ENCODE results near the gene CDC42BPB. TPM values are rescaled to one million over a fixed set of nuclear protein-coding genes. Genes with fewer than 3 reads are reported as not detected.
"Not testable (repeated sequence)": the region's sequence is repeated elsewhere in the genome, so short reads cannot be mapped to it uniquely, and the experiment has no call there.

CDC42BPB gene
- total RNA-seq, 1 donor: 14.1 TPM

DNA sequence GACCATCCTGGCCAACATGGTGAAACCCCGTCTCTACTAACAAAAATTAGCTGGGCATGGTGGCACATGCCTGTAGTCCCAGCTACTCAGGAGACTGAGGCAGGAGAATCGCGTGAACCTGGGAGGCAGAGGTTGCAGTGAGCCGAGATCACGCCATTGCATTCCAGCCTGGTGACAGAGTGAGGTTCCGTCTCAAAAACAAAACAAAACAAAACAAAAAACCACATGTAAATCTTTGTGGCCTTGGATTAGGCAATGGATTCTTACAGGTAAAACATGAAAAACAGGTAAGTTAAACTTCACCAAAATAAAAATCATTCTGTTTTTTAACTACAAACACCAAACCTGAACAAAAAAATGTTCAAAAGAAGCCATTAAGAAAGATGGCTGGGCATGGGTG, 31.2 kb downstream of the CDC42BPB start:
- H3K27me3 ChIP-seq (ENCODE audit: insufficient read depth, low read length); H3K4me1 ChIP-seq (ENCODE audit: insufficient read depth, low read length); H3K9me3 ChIP-seq (ENCODE audit: low read depth, low read length); H3K4me3 ChIP-seq (ENCODE audit: low read length): not testable (repeated sequence)

DNA sequence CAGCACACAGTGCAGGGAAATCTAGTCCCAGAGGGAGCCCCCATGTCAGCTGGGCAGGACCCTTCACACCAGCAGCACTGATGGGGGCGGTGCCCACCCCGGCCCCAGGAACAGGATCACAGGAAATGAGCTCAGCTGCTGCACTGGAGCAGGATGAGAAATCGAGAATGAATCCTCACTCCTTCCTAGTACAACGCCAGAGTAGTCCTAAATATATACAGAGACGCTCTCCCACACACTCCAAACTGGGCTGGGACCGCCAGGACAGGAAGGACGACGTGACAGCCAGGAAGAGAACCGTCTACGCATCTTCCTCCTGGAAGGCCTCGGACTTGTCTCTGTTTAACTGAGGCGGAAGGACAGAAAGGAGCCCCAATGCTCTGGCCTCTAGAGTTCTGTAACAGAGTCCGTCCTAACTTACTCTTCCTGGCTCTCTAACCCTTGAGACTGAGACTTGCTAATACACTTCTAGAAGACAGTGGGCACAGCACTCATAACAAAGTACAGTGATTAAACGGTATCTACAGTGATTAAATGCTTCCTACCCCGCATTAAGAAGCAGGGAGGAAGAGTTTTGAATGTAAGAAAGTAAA, 33.4 kb downstream of the CDC42BPB start:
- no peaks in the 10 kb centered on the region for H3K27me3 ChIP-seq (ENCODE audit: insufficient read depth, low read length)
- no peaks in the 10 kb centered on the region for H3K4me1 ChIP-seq (ENCODE audit: insufficient read depth, low read length)
- no peak overlapping the region for H3K4me3 ChIP-seq (ENCODE audit: low read length)
- H3K9me3 ChIP-seq (ENCODE audit: low read depth, low read length): no peaks in the 10 kb centered on the region

DNA sequence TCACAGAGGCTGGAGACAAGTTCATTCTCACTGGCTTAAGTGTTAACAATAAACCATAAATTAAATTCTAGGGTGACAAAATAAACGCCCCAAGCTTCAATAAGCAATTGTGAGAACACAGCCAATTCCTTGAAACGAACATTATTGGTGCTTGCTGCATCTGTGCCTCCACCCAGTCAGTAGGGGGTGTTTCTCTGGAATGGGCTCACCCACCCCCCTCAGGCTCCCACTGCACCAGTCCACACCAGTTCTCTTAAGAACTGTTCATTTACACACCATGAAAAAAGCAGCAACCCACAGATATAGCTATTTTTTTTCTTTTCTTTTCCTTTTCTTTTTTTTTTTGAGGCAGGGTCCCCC, 34.7 kb downstream of the CDC42BPB start:
- Histone ChIP-seq H3K4me3 (ENCODE audit: low read length) (no peak overlapping the region), H3K4me1 (ENCODE audit: insufficient read depth, low read length) (no peaks in the 10 kb centered on the region), H3K27me3 (ENCODE audit: insufficient read depth, low read length) (no peaks in the 10 kb centered on the region), H3K9me3 (ENCODE audit: low read depth, low read length) (no peaks in the 10 kb centered on the region)

DNA sequence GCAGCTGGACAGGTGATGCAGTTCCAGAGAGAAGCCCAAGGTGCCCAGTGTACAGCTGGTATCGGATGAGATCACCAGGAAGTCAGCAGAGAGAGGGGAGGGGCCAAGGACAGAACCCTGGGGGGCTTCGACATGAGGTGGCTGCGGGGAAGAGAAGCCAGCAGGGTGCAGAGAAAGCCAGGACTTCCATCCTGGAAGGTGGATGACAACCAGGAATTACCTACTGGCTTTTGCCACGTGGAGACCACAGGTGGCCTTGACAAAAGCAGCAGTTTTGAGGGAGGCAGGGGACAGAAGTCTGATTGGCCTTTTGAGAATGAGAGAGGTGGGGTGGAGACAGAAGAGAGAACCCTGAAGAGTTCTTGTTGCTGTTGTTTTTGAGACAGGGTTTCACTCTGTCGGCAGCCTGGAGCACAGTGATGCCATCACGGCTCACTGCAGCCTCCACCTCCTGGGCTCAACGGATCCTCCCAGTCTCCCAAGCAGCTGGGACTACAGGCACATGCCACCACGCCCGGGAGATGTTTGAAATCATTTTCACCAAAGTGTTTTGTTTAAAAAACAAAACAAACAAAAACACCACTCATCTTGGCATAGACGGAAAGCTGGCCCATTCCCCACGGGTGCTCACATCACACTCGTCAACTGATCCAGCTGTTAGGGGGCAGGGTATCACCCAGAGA, 35.2 kb downstream of the CDC42BPB start:
- no peaks in the 10 kb centered on the region for H3K27me3 ChIP-seq (ENCODE audit: insufficient read depth, low read length)
- H3K4me1 ChIP-seq (ENCODE audit: insufficient read depth, low read length): no peaks in the 10 kb centered on the region
- H3K9me3 ChIP-seq (ENCODE audit: low read depth, low read length): no peaks in the 10 kb centered on the region
- H3K4me3 ChIP-seq (ENCODE audit: low read length): no peak overlapping the region

DNA sequence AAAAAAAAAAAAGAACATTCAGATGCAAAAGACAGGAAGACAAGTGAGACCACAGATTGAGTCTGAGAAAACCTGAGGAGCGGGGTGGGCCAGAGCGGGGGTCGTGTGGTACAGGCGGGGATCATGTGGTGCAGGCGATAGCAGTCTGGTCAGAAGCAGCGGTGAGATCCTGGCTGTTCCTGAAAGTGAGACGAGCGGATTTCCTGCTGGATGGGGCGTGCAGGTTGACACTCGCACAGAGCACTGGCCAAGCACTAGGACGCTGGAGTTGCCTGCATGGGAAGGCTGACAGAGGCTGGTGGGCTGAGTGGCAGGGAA, 35.7 kb downstream of the CDC42BPB start:
- H3K27me3 ChIP-seq (ENCODE audit: insufficient read depth, low read length): no peaks in the 10 kb centered on the region
- no peaks in the 10 kb centered on the region for H3K9me3 ChIP-seq (ENCODE audit: low read depth, low read length)
- no peak overlapping the region for H3K4me3 ChIP-seq (ENCODE audit: low read length)
- no peaks in the 10 kb centered on the region for H3K4me1 ChIP-seq (ENCODE audit: insufficient read depth, low read length)

DNA sequence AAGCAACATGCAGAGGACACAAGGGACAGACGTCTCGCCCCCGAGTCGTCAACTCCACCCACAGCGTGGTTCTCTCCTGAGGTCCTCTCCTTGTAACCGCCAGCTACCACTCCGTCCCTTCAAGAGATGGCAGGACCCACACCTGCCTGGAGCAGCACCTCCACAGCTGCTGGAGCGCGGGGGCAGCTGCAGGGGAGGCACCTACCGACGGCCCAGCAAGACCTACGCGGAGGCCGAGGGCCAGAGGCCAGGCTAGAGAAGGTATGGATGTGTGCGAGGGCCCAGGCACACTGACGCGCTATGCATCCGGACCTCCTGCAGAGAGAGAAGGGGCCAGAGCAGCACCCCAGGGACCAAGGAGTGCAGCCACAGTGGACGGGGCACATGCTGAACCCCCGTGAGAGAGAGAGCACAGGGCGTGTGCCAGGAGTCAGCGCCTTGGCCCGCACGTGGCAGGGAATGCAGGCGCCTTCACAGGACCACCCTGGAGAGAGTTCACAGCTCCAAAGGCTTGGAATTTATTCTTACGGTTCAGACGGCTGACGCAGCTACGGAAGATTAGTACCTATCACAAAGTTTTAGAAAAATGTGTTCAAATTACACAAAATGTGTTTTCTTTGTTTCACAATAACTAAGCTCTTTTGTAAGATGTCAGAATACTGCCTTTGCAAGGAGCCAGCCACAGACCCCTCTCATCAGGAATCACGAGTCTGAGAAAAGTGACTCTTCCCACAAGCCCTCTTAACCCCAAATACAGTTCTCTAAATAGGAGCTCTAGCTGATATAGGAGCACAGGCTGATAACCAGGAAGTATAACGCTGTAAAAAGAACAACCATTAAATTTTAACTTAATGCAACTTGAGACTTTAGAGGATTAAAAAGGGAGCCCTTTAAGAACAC, 36.8 kb downstream of the CDC42BPB start:
- Histone ChIP-seq H3K4me1 (ENCODE audit: insufficient read depth, low read length) (no peaks in the 10 kb centered on the region), H3K27me3 (ENCODE audit: insufficient read depth, low read length) (no peaks in the 10 kb centered on the region), H3K9me3 (ENCODE audit: low read depth, low read length) (no peaks in the 10 kb centered on the region), H3K4me3 (ENCODE audit: low read length) (no peak overlapping the region)

DNA sequence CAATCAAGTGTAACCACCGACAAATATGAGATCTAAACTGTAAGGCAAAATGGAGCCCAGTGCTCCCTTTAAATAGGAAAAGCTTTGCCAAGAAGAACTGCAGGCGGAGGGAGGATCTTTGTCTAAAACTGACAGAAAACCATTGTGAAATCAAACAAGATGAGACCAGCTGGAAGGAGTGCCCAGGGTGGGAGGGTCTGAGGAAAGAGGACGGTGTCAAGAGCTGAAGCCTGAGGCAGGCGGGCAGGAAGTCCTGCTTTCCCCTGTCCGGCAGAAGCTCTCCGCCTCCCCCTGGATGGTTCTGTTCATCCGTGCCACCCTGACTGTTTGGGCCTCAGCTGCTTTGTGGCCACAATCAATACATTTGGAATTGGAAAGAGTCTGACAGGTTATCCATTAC, 37.5 kb downstream of the CDC42BPB start:
- no peaks in the 10 kb centered on the region for H3K27me3 ChIP-seq (ENCODE audit: insufficient read depth, low read length)
- no peak overlapping the region for H3K4me3 ChIP-seq (ENCODE audit: low read length)
- H3K4me1 ChIP-seq (ENCODE audit: insufficient read depth, low read length): no peaks in the 10 kb centered on the region
- no peaks in the 10 kb centered on the region for H3K9me3 ChIP-seq (ENCODE audit: low read depth, low read length)

DNA sequence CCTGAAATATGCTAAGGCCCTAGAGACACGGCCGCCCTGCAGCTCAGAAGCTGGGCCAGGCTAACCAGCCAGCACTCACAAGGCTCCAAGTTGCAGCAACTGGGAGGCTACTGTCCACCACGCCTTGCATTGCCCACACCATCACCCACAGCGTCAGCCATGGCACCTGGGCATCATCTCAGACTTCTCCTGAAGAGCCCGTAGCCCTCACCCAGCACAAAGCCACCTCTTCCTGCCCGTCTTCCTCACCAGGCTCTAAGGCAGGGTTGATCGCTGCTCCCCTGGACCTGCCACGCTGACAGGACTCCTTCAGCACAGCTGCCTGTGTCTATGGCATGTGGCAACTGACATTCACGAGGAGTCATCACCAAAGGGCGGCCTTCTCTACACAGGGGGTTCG, 38.1 kb downstream of the CDC42BPB start:
- Histone ChIP-seq H3K4me3 (ENCODE audit: low read length) (no peak overlapping the region), H3K4me1 (ENCODE audit: insufficient read depth, low read length) (peaks cover 5% of the 10 kb centered on the region), H3K9me3 (ENCODE audit: low read depth, low read length) (no peaks in the 10 kb centered on the region), H3K27me3 (ENCODE audit: insufficient read depth, low read length) (no peaks in the 10 kb centered on the region)

DNA sequence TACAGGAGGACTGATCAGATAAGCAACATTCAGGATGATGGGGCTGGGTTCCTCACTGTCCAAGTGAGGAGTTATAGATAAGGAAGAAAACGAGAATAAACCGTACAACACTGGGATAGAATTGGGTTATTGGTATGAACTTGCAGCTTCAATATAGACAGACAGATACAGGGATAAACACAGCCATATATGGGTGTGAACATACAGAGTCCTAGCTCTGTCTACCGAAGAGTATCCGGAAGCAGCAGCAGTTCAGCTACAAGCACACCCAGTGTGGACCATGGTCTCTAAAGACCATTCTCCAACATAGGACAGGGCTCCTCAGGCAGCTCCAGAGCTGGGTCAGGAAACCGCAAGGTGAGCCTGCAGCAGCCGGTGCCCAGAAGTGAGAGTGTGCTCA, 40.8 kb downstream of the CDC42BPB start:
- peaks cover 5% of the 10 kb centered on the region for H3K4me1 ChIP-seq (ENCODE audit: insufficient read depth, low read length)
- no peaks in the 10 kb centered on the region for H3K9me3 ChIP-seq (ENCODE audit: low read depth, low read length)
- no peaks in the 10 kb centered on the region for H3K27me3 ChIP-seq (ENCODE audit: insufficient read depth, low read length)
- no peak overlapping the region for H3K4me3 ChIP-seq (ENCODE audit: low read length)

DNA sequence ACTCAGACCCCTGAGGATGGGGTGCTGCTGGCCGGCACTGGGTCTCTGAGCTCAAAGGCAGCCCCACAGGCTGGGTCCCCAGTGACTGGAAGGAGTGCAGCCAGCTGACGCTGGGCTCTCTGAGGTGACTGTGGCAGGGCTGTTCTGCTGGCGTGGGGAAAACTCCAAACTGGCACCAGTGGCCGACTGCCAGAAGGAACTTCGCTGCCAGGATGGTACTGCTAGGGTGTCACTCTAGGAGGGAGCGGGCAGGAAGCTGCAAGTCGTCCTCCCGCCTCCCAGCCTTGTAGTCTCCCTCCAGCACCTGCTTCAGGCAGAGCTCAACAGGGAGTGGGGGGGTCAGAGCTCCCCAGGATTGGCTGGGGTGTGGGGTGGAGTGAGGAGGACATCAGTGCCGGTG, 41.3 kb downstream of the CDC42BPB start:
- Histone ChIP-seq H3K9me3 (ENCODE audit: low read depth, low read length) (no peaks in the 10 kb centered on the region), H3K27me3 (ENCODE audit: insufficient read depth, low read length) (no peaks in the 10 kb centered on the region), H3K4me1 (ENCODE audit: insufficient read depth, low read length) (peaks cover 5% of the 10 kb centered on the region), H3K4me3 (ENCODE audit: low read length) (no peak overlapping the region)

DNA sequence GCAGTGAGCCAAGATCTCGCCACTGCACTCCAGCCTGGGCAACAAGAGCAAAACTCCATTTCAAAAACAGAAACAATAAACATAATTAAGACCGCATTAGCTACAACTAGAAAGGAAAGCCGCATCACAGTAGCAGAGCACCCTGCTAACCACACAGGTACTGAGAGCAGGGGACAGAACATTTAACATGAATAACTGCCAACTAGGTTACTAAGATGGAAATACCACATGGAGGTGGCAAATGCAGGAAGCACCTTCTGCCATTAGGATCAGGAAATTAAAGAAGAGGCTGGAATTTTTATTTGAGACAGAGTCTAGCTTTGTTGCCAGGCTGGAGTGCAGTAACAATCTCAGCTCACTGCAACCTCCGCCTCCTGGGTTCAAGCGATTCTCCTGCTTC, 41.9 kb downstream of the CDC42BPB start:
- Histone ChIP-seq H3K9me3 (ENCODE audit: low read depth, low read length) (no peaks in the 10 kb centered on the region), H3K4me1 (ENCODE audit: insufficient read depth, low read length) (peaks cover 5% of the 10 kb centered on the region), H3K4me3 (ENCODE audit: low read length) (no peak overlapping the region), H3K27me3 (ENCODE audit: insufficient read depth, low read length) (no peaks in the 10 kb centered on the region)

DNA sequence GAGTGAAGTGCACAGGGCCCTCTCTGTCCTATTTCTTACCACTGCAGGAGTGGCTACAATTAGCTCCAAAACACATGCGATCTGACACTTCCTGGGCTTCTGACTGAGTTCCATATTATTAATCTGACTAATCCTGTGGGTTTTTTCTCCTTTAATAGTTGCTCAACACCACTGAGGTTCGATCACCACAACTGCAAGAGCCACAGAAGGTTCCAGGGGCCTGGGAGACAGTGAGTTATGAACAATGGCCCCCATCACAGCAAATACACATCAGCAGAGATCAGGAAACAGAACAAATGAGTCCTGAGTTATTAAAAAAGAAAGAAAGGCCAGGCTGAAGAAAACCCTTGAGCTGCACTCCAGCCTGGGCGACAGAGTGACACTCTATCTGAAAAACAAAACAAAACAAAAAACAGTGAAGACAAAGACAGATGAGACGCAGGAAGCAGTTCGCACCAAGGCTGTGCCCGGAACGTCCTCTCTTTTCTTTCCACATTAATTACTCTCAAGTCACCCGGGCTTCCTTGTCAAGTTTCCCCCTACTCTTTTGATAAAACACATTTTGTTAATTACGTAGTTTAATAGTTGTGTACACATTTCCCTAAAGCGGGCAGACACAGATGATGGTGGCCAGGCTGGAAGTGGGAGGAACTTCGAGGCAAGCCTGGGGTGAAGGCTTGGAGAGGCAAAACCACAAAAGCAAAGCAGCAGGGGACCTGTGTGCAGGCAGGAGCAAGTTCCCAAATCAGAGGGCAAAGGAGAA, 42.7 kb downstream of the CDC42BPB start:
- Histone ChIP-seq H3K9me3 (ENCODE audit: low read depth, low read length) (no peaks in the 10 kb centered on the region), H3K4me1 (ENCODE audit: insufficient read depth, low read length) (peaks cover 5% of the 10 kb centered on the region), H3K4me3 (ENCODE audit: low read length) (no peak overlapping the region), H3K27me3 (ENCODE audit: insufficient read depth, low read length) (no peaks in the 10 kb centered on the region)

DNA sequence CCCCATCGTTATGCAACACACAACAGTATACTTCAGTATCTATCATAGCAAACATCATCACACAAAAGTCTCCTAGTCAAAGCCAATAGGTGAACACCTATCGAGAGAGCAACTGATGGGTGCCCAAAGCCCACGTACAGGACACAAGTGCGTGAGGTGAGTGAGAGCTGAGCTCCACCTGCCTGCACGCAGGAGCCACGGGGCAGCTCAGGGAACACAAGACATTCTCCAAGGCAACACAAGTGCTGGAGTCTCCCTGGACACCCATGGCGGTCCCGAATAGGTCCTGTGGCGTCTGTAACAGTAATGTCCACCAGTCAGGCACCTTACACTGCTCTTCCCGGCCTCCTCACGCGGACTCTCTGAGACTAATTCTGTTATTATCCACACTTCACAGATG, 44.3 kb downstream of the CDC42BPB start:
- Histone ChIP-seq H3K9me3 (ENCODE audit: low read depth, low read length) (no peaks in the 10 kb centered on the region), H3K4me3 (ENCODE audit: low read length) (no peak overlapping the region), H3K27me3 (ENCODE audit: insufficient read depth, low read length) (no peaks in the 10 kb centered on the region), H3K4me1 (ENCODE audit: insufficient read depth, low read length) (peaks cover 5% of the 10 kb centered on the region)

DNA sequence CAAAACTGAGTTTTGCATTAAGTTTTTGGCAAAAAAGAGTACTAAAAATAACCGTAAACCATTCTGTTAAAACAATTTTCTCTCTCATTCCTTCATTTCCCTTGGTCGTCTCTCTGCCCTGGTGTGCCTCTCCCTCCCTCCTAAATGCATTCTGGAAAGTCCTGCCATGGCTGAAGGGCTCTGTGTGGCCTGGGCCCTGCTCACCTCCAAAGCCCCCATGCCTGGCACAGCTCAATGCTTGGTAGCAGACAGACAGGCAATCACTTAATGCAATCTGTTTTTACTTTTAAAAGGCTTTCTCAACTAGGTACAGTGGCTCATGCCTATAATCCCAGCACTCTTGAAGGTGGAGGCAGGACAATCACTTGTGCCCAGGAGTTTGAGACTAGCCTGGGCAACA, 47.8 kb downstream of the CDC42BPB start:
- Histone ChIP-seq H3K27me3 (ENCODE audit: insufficient read depth, low read length) (no peaks in the 10 kb centered on the region), H3K4me3 (ENCODE audit: low read length) (no peak overlapping the region), H3K4me1 (ENCODE audit: insufficient read depth, low read length) (peaks cover 4% of the 10 kb centered on the region), H3K9me3 (ENCODE audit: low read depth, low read length) (no peaks in the 10 kb centered on the region)

DNA sequence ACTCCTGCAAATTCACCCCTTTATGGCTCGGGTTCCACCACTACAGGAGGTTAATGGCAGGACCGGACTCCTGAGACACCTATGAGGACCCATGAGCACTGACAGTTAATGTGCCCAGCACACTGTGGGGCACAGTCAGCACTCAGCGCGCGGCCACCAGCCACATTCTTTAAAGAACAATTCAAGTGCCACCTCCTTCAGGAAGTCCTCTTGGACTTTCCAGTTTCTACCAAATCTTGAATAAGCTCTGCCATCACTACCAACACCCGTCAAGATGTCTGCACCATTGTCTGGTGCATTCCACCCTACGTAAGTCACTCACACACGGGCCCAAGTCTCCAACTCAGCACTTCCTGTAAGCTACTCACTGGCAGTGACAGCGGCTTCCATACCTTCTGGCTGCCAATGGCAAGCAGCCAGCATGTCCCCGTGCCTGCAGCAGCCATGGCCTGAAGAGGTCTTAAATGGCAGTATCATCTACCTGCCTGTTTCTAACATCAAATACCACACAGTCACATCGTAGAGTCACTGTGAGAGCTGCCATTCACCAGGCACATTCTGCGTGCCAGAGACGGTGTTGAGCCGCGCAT, 48.5 kb downstream of the CDC42BPB start:
- Histone ChIP-seq H3K4me1 (ENCODE audit: insufficient read depth, low read length) (no peaks in the 10 kb centered on the region), H3K4me3 (ENCODE audit: low read length) (no peak overlapping the region)

More for the DNA sequence above, 48.5 kb downstream of the CDC42BPB start:
- no peaks in the 10 kb centered on the region for H3K27me3 ChIP-seq (ENCODE audit: insufficient read depth, low read length)
- no peaks in the 10 kb centered on the region for H3K9me3 ChIP-seq (ENCODE audit: low read depth, low read length)

Measured in mononuclear cell (primary cell).